Measurements from ENCODE around the gene ERI3. TPM values are rescaled to one million over a fixed set of nuclear protein-coding genes. Genes with fewer than 3 reads are reported as not detected.

The ERI3 gene
- total and polyA plus RNA-seq, 2 of the 4 experiments (the other 2 are of a cell fraction), result 56.6 to 70.9 TPM

DNA sequence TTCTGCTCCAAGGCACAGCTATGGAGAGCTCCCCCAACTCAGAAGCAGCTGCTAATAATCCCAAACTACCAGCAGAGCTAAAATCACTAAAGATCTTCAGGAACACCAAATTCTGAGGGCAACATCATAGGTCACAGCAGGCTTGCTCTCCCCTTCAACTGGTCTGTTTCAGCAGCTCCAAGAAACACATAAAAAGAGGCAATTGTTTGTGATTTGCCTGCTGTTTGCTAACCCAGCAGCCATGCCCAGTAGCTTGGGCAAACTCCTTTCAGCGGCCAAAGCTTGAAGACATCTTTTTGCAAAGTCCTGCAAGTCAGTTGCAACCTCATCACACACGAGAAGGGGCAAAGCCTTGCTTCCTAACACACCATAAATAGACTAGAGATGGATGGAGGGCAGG, 8.9 kb downstream of the ERI3 start:
- intact Hi-C loops (cut with micrococcal nuclease), result no loop called here

More for the DNA sequence above, 8.9 kb downstream of the ERI3 start:
- no peak for ATAC-seq (ENCODE audit: low read depth)
- Histone ChIP-seq H3K4ac (ENCODE audit: low read depth, low read length) (no peak overlapping the region), H4K20me1 (ENCODE audit: insufficient read depth, low read length) (peaks cover 23% of the 10 kb centered on the region), H2AK5ac (ENCODE audit: low read depth, low read length) (no peak overlapping the region), H2BK20ac (ENCODE audit: low read depth, low read length) (no peak overlapping the region), H2AK9ac (replicated peaks; ENCODE audit: low read depth, low read length, poor library complexity) (no peak overlapping the region), H4K91ac (ENCODE audit: insufficient read depth, low read depth, low read length) (no peak overlapping the region), H3K14ac (replicated peaks; ENCODE audit: low read depth, low read length) (no peak overlapping the region), H2BK5ac (ENCODE audit: low read depth, low read length, poor library complexity, severe bottlenecking) (no peak overlapping the region), H3K27me3 (ENCODE audit: control insufficient read depth, insufficient read depth, low read length) (no peaks in the 10 kb centered on the region), H4K5ac (ENCODE audit: low read depth, low read length) (no peak overlapping the region), H2BK15ac (ENCODE audit: low read depth, low read length) (no peak overlapping the region), H3K4me2 (ENCODE audit: low read depth, low read length) (no peak overlapping the region), H3K56ac (ENCODE audit: extremely low read depth, insufficient read depth, low read length) (no peak overlapping the region), H2BK120ac (ENCODE audit: low read depth, low read length) (no peak overlapping the region), H3K23ac (ENCODE audit: low read depth, low read length) (no peak overlapping the region), H4K8ac (ENCODE audit: low read depth in 2 of 2, low read length in 2 of 2) (no peak overlapping the region), H3K36me3 (ENCODE audit: control insufficient read depth, insufficient read depth, low read length) (peaks cover 2% of the 10 kb centered on the region), H3K9ac (ENCODE audit: low read depth, low read length) (no peak overlapping the region), H3K9me3 (ENCODE audit: control insufficient read depth, insufficient read depth, low read length) (no peaks in the 10 kb centered on the region), H3K4me3 (ENCODE audit: insufficient read depth, low read depth, low read length) (no peak overlapping the region), H2AFZ (replicated peaks; ENCODE audit: low read length, poor library complexity) (no peak overlapping the region), H3K18ac (ENCODE audit: low read depth, low read length) (no peak overlapping the region), H3K27ac (ENCODE audit: insufficient read depth, low read length) (no peak overlapping the region), H3K4me1 (ENCODE audit: control insufficient read depth, insufficient read depth, low read length) (no peaks in the 10 kb centered on the region; the same call in 1 of the 2 replicates), H3K9me1 (ENCODE audit: insufficient read depth, low read length) (peaks cover 4% of the 10 kb centered on the region; the same call in 1 of the 2 replicates), H3K79me1 (ENCODE audit: low read depth in 1 of 2, low read length in 2 of 2) (peaks cover 20 to 59% of the 10 kb centered on the region in 2 experiments)
- no TSS peak for BruUV-seq (replicated peaks)
- DNase-seq, result no peak
- ChIA-PET CTCF (no interaction called here), POLR2A (ENCODE audit: unreplicated experiment) (interaction anchor here (0.7 kb wide), 1 partner anchor 129 kb away, joined by 3 read pairs; no protein-coding TSS in a partner anchor)
- in situ Hi-C loops (cut with MboI; ENCODE audit: low sequenced_read_pairs) (no loop called here), dilution Hi-C loops (cut with HindIII; ENCODE audit: low sequenced_read_pairs, unreplicated experiment) (no loop called here)
- no peak for TF ChIP-seq POLR2A (IDR thresholded peaks at IDR 0.05; ENCODE audit: low read depth, low read length)
- no peak for TF ChIP-seq NFE2L2 (IDR thresholded peaks at IDR 0.05; ENCODE audit: low read depth, low read length)
- TF ChIP-seq, protein P1, sequence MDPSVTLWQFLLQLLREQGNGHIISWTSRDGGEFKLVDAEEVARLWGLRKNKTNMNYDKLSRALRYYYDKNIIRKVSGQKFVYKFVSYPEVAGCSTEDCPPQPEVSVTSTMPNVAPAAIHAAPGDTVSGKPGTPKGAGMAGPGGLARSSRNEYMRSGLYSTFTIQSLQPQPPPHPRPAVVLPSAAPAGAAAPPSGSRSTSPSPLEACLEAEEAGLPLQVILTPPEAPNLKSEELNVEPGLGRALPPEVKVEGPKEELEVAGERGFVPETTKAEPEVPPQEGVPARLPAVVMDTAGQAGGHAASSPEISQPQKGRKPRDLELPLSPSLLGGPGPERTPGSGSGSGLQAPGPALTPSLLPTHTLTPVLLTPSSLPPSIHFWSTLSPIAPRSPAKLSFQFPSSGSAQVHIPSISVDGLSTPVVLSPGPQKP (IDR thresholded peaks at IDR 0.05; ENCODE audit: borderline replicate concordance, low read depth, low read length), result no peak
- TF ChIP-seq FOS (IDR thresholded peaks at IDR 0.05; ENCODE audit: low read depth, low read length), result no peak
- TF ChIP-seq BHLHE40 (IDR thresholded peaks at IDR 0.05; ENCODE audit: low read depth, low read length), result no peak
- TF ChIP-seq, protein P2, sequence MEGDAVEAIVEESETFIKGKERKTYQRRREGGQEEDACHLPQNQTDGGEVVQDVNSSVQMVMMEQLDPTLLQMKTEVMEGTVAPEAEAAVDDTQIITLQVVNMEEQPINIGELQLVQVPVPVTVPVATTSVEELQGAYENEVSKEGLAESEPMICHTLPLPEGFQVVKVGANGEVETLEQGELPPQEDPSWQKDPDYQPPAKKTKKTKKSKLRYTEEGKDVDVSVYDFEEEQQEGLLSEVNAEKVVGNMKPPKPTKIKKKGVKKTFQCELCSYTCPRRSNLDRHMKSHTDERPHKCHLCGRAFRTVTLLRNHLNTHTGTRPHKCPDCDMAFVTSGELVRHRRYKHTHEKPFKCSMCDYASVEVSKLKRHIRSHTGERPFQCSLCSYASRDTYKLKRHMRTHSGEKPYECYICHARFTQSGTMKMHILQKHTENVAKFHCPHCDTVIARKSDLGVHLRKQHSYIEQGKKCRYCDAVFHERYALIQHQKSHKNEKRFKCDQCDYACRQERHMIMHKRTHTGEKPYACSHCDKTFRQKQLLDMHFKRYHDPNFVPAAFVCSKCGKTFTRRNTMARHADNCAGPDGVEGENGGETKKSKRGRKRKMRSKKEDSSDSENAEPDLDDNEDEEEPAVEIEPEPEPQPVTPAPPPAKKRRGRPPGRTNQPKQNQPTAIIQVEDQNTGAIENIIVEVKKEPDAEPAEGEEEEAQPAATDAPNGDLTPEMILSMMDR (conservative IDR thresholded peaks at IDR 0.05; ENCODE audit: low read depth, low read length), result no peak
- no peak for TF ChIP-seq CHD1 (IDR thresholded peaks at IDR 0.05; ENCODE audit: low read depth, low read length)
- TF ChIP-seq MXI1 (IDR thresholded peaks at IDR 0.05; ENCODE audit: borderline replicate concordance, low read depth, low read length), result no peak
- TF ChIP-seq MAFK (IDR thresholded peaks at IDR 0.05; ENCODE audit: low read depth, low read length), result no peak
- no CpG with 5 or more reads among the region's 2 CpGs for WGBS, 2 experiments (ENCODE audit: extremely low coverage in 2 of 2, insufficient read length in 1 of 2)

All from IMR-90 (cell line).